Neural progenitor cell (in vitro differentiated cells): ENCODE results near the gene SLAIN2.

ENCODE experiments used
- EZH2 ChIP-seq: fragments of 200-600 bp; sonication (generic); IDR thresholded peaks from 2 replicates; pipeline ENCODE4 v1.6.1; 2017; ENCODE audit warnings: antibody characterized with exemption, mild to moderate bottlenecking, moderate library complexity
- EZH2phosphoT487 ChIP-seq: fragments of 200-600 bp; sonication (generic); IDR thresholded peaks from 2 replicates; pipeline ENCODE4 v1.6.1; 2017; ENCODE audit warnings: antibody characterized with exemption
- TF ChIP-seq, protein P1 (sequence below): fragments of 200-600 bp; sonication (generic); IDR thresholded peaks from 2 replicates; pipeline ENCODE4 v1.5.1; 2017; ENCODE audit warnings: antibody characterized with exemption, mild to moderate bottlenecking

DNA sequence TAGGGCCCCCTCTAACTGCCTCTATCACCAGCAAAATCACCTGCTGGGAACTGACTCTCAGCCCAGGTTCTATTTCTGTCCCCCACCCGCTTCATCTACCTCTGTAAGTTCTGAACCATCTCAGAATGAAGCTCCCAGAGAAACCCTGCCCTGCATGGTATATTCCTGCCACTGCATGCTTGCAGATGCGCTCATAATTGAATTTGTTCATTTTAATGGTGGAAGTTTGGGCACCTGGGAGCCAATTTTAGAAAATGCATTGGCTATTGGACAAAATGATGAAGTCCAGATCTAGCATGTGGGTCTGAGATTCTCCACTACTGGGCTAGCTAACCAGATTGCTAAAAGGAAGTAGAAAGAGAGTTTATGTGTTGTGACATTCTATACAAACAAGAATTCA lies 113.3 kb downstream of the SLAIN2 start:
- TF ChIP-seq, protein P1, sequence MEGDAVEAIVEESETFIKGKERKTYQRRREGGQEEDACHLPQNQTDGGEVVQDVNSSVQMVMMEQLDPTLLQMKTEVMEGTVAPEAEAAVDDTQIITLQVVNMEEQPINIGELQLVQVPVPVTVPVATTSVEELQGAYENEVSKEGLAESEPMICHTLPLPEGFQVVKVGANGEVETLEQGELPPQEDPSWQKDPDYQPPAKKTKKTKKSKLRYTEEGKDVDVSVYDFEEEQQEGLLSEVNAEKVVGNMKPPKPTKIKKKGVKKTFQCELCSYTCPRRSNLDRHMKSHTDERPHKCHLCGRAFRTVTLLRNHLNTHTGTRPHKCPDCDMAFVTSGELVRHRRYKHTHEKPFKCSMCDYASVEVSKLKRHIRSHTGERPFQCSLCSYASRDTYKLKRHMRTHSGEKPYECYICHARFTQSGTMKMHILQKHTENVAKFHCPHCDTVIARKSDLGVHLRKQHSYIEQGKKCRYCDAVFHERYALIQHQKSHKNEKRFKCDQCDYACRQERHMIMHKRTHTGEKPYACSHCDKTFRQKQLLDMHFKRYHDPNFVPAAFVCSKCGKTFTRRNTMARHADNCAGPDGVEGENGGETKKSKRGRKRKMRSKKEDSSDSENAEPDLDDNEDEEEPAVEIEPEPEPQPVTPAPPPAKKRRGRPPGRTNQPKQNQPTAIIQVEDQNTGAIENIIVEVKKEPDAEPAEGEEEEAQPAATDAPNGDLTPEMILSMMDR, result no peak
- TF ChIP-seq EZH2, result no peak
- no peak for TF ChIP-seq EZH2phosphoT487
